ENCODE data around the gene EVA1B. TPM values are rescaled to one million over a fixed set of nuclear protein-coding genes. Genes with fewer than 3 reads are reported as not detected.
A peak's percentile ranks its signal among the peaks of the same experiment; 100 is the strongest.

The EVA1B gene
- total and polyA plus RNA-seq, 2 of the 4 experiments (the other 2 are of a cell fraction): 49.8 to 64.6 TPM

GRCh38 chr1:36341626-36342320, 18.3 kb upstream of the EVA1B start:
- Histone ChIP-seq H2BK5ac (ENCODE audit: low read depth, low read length, poor library complexity, severe bottlenecking) (no peak overlapping the region), H3K9ac (ENCODE audit: low read depth, low read length) (no peak overlapping the region), H3K4me3 (ENCODE audit: insufficient read depth, low read depth, low read length) (no peak overlapping the region), H3K4me1 (ENCODE audit: control insufficient read depth, insufficient read depth, low read length) (peaks cover 12% of the 10 kb centered on the region), H3K23ac (ENCODE audit: low read depth, low read length) (no peak overlapping the region), H2BK20ac (ENCODE audit: low read depth, low read length) (no peak overlapping the region), H3K4me2 (ENCODE audit: low read depth, low read length) (no peak overlapping the region), H3K9me3 (ENCODE audit: control insufficient read depth, insufficient read depth, low read length) (no peaks in the 10 kb centered on the region), H2AFZ (replicated peaks; ENCODE audit: low read length, poor library complexity) (peak overlapping the region; percentile 27), H2AK9ac (replicated peaks; ENCODE audit: low read depth, low read length, poor library complexity) (peak overlapping the region; percentile 50), H4K20me1 (ENCODE audit: insufficient read depth, low read length) (no peaks in the 10 kb centered on the region), H3K36me3 (ENCODE audit: control insufficient read depth, insufficient read depth, low read length) (peaks cover 58% of the 10 kb centered on the region), H3K18ac (ENCODE audit: low read depth, low read length) (no peak overlapping the region), H3K56ac (ENCODE audit: extremely low read depth, insufficient read depth, low read length) (no peak overlapping the region), H3K27ac (ENCODE audit: insufficient read depth, low read length) (no peak overlapping the region), H3K14ac (replicated peaks; ENCODE audit: low read depth, low read length) (no peak overlapping the region), H3K27me3 (ENCODE audit: control insufficient read depth, insufficient read depth, low read length) (no peaks in the 10 kb centered on the region), H3K9me1 (ENCODE audit: insufficient read depth, low read length) (peaks cover 8% of the 10 kb centered on the region; the same call in 1 of the 2 replicates), H2BK15ac (ENCODE audit: low read depth, low read length) (no peak overlapping the region), H4K8ac (ENCODE audit: low read depth in 2 of 2, low read length in 2 of 2) (no peak overlapping the region), H4K5ac (ENCODE audit: low read depth, low read length) (no peak overlapping the region), H3K4ac (ENCODE audit: low read depth, low read length) (no peak overlapping the region), H2AK5ac (ENCODE audit: low read depth, low read length) (no peak overlapping the region), H2BK120ac (ENCODE audit: low read depth, low read length) (no peak overlapping the region), H3K79me1 (ENCODE audit: low read depth in 1 of 2, low read length in 2 of 2) (peaks cover 0 to 34% of the 10 kb centered on the region in 2 experiments; a peak in 2 of 4 replicates), H4K91ac (ENCODE audit: insufficient read depth, low read depth, low read length) (no peak overlapping the region)
- CTCF ChIA-PET: interaction anchor here (0.6 to 1.6 kb wide), 9 partner anchors 10 to 83 kb away, joined by 3 to 18 read pairs (median 3); no protein-coding TSS in a partner anchor
- WGBS, 2 experiments (ENCODE audit: extremely low coverage in 2 of 2, insufficient read length in 1 of 2): 93% methylated on average over 25 of the region's 34 CpGs; no CpG with 5 or more reads in 1 of the 2 experiments
- dilution Hi-C loops (cut with HindIII; ENCODE audit: low sequenced_read_pairs, unreplicated experiment): no loop called here
- POLR2A ChIA-PET (ENCODE audit: unreplicated experiment): interaction anchor here (0.6 kb wide), 1 partner anchor 45 kb away, joined by 3 read pairs; no protein-coding TSS in a partner anchor
- no peak for TF ChIP-seq MAZ (IDR thresholded peaks at IDR 0.05; ENCODE audit: borderline replicate concordance, low read depth, low read length)
- no peak for TF ChIP-seq POLR2A (IDR thresholded peaks at IDR 0.05; ENCODE audit: low read depth, low read length)
- no peak for TF ChIP-seq MAFK (IDR thresholded peaks at IDR 0.05; ENCODE audit: low read depth, low read length)
- TF ChIP-seq FOS (IDR thresholded peaks at IDR 0.05; ENCODE audit: low read depth, low read length): no peak
- no peak for TF ChIP-seq ELK1 (IDR thresholded peaks at IDR 0.05; ENCODE audit: borderline replicate concordance, low read depth, low read length)
- no peak for TF ChIP-seq NFE2L2 (IDR thresholded peaks at IDR 0.05; ENCODE audit: low read depth, low read length)
- TF ChIP-seq CEBPB (IDR thresholded peaks at IDR 0.05; ENCODE audit: low read depth, low read length): no peak
- in situ Hi-C loops (cut with MboI; ENCODE audit: low sequenced_read_pairs): no loop called here
- no peak for ATAC-seq (ENCODE audit: low read depth)
- no peak for DNase-seq
- BruUV-seq (replicated peaks): no TSS peak
- intact Hi-C loops (cut with micrococcal nuclease): loop anchor here (1.0 kb wide), 2 partner anchors 28 to 79 kb away; no protein-coding TSS in a partner anchor

Data from IMR-90 (cell line).